GM19463 (cell line): ENCODE measurements around the gene AMPD3.

ENCODE experiments used
- ATAC-seq: cut with Tn5 transposase; IDR thresholded peaks from one replicate; pipeline ENCODE4 v1.9.1; 2021; ENCODE audit warnings: mild to moderate bottlenecking, moderate library complexity; ENCODE audit not compliant: unreplicated experiment

Gene AMPD3

GRCh38 chr11:10528121-10528520 lies 73.1 kb downstream of the AMPD3 start:
- no peak for ATAC-seq

GRCh38 chr11:10529279-10529678 lies 74.2 kb downstream of the AMPD3 start:
- ATAC-seq = no peak

- no peak for ATAC-seq
These were observed 77.5 kb downstream of the AMPD3 start for GRCh38 chr11:10532526-10532925.

GRCh38 chr11:10533323-10533722 lies 78.3 kb downstream of the AMPD3 start:
- no peak for ATAC-seq

GRCh38 chr11:10534316-10534715 lies 79.3 kb downstream of the AMPD3 start:
- no peak for ATAC-seq

- no peak for ATAC-seq
These were observed 82.5 kb downstream of the AMPD3 start for GRCh38 chr11:10537600-10537999.

GRCh38 chr11:10538924-10539323 lies 83.9 kb downstream of the AMPD3 start:
- no peak for ATAC-seq

GRCh38 chr11:10539339-10539738 lies 84.3 kb downstream of the AMPD3 start:
- ATAC-seq = no peak

GRCh38 chr11:10540546-10540914 lies 85.5 kb downstream of the AMPD3 start:
- ATAC-seq = peak; percentile 20

- ATAC-seq = peak; percentile 98
These were observed 86.0 kb downstream of the AMPD3 start, which contains the start of gene RNF141 for GRCh38 chr11:10540915-10541560. RNF141 (minus strand) TSS chr11:10541187; CDS start chr11:10534158, 7,029 bp downstream.

GRCh38 chr11:10541561-10541930 lies 86.5 kb downstream of the AMPD3 start:
- no peak for ATAC-seq

- ATAC-seq = no peak
These were observed 87.7 kb downstream of the AMPD3 start for GRCh38 chr11:10542776-10543175.

- ATAC-seq = no peak
These were observed 88.7 kb downstream of the AMPD3 start for GRCh38 chr11:10543782-10544181.

- ATAC-seq = no peak
These were observed 89.7 kb downstream of the AMPD3 start for GRCh38 chr11:10544491-10545465.

GRCh38 chr11:10550503-10551289 lies 95.6 kb downstream of the AMPD3 start:
- ATAC-seq = no peak

- no peak for ATAC-seq
These were observed 96.2 kb downstream of the AMPD3 start for GRCh38 chr11:10551290-10551592.

GRCh38 chr11:10551845-10552352 lies 96.8 kb downstream of the AMPD3 start:
- no peak for ATAC-seq

- ATAC-seq = no peak
These were observed 101.5 kb downstream of the AMPD3 start for GRCh38 chr11:10556590-10556989.
